AG04450 (cell line): ENCODE measurements around the gene ZIC5. TPM values are rescaled to one million over a fixed set of nuclear protein-coding genes. Genes with fewer than 3 reads are reported as not detected.

Experiments
- CTCF ChIA-PET: fragments of 300-600, 350-600 bp; formaldehyde crosslinking; extraction: SDS; loops from one replicate; lab custom pipeline; 2022; ENCODE audit warnings: antibody characterized with exemption, inconsistent platforms; lab: Charles Lee
- POLR2A ChIA-PET: fragments of 350-600 bp; formaldehyde crosslinking; extraction: SDS; loops from one replicate; lab custom pipeline; 2021; ENCODE audit warnings: antibody characterized with exemption, inconsistent platforms; lab: Yijun Ruan, JAX
- DNase-seq: peaks from one replicate; pipeline ENCODE4 v3.0.0-alpha.2; 2011; ENCODE audit warnings: low read depth, low spot score
- H3K27ac ChIP-seq: one replicate; pipeline ENCODE4 v1.5.1; 2012; ENCODE audit warnings: low read depth, low read length, control low read depth
- H3K27me3 ChIP-seq: one replicate; pipeline ENCODE4 v1.6.0; 2012; ENCODE audit warnings: low read length; ENCODE audit not compliant: control insufficient read depth, insufficient read depth
- H3K4me3 ChIP-seq: 2 replicates; pipeline ENCODE4 v1.5.1; 2011; ENCODE audit warnings: mild to moderate bottlenecking, low read depth, low read length, control low read depth
- H3K9me3 ChIP-seq: 2 replicates; pipeline ENCODE4 v1.5.1; 2012; ENCODE audit warnings: low read length; ENCODE audit not compliant: control insufficient read depth, insufficient read depth
- polyA plus RNA-seq: library from polyadenylated mRNA; depleted of rRNA; stranded (reverse); fragments of >200 nt; gene quantifications from 2 replicates; pipeline ENCODE4 v1.2.3, GENCODE V29; 2011
- TF ChIP-seq, protein P1 (sequence below): IDR thresholded peaks from 2 replicates; pipeline ENCODE4 v1.5.1; 2011; ENCODE audit warnings: low read depth, low read length, control low read depth, inconsistent platforms

ZIC5 gene
- polyA plus RNA-seq, 1 experiment: not detected

DNA sequence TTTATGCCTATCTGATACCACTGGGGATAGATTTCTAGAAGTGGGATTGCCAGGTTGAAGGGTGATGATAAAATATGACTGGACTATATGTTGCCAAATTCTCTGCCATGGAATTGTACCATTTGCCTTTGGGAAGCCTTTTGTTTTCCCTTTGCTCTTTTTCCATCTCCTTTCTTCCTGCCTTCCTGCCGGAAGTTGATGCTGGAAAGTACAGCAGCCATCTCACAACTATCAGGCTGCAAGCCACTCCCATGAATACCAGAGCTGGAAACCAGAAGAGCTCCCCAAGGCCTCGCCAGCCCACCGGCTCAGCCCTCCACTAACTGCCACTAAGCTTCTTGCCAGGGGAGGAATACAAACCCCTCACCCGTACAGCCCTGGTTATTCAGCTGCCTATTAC lies 29.7 kb downstream of the ZIC5 start:
- no peaks in the 10 kb centered on the region for H3K9me3 ChIP-seq
- TF ChIP-seq, protein P1, sequence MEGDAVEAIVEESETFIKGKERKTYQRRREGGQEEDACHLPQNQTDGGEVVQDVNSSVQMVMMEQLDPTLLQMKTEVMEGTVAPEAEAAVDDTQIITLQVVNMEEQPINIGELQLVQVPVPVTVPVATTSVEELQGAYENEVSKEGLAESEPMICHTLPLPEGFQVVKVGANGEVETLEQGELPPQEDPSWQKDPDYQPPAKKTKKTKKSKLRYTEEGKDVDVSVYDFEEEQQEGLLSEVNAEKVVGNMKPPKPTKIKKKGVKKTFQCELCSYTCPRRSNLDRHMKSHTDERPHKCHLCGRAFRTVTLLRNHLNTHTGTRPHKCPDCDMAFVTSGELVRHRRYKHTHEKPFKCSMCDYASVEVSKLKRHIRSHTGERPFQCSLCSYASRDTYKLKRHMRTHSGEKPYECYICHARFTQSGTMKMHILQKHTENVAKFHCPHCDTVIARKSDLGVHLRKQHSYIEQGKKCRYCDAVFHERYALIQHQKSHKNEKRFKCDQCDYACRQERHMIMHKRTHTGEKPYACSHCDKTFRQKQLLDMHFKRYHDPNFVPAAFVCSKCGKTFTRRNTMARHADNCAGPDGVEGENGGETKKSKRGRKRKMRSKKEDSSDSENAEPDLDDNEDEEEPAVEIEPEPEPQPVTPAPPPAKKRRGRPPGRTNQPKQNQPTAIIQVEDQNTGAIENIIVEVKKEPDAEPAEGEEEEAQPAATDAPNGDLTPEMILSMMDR: no peak
- POLR2A ChIA-PET: no interaction called here
- no peak overlapping the region for H3K4me3 ChIP-seq
- CTCF ChIA-PET: interaction anchor here (1.4 kb wide), 1 partner anchor 26 kb away, joined by 4 read pairs; no protein-coding TSS in a partner anchor
- DNase-seq: no peak
- no peak overlapping the region for H3K27ac ChIP-seq
- H3K27me3 ChIP-seq: peaks cover 2% of the 10 kb centered on the region

- CTCF ChIA-PET: no interaction called here
Observed at GRCh38 chr13:99941086-99941485, 30.5 kb downstream of the ZIC5 start.

DNA sequence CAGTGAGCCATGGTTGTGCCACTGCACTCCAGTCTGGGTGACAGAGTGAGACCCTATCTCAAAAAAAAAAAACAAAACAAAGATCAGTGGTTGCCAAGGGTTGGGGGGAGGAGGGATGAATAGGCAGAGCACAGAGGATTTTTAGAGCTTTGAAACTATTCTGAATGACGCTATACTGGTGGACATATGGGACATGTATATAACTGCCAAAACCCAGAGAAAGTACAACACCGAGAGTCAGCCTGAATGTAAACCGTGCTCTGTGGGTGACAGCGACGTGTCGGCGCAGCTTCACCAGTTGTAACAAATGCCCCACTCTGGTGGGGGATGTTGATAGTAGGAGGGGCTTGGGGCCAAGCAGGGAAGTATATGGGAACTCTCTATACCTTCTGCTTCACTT lies 32.9 kb downstream of the ZIC5 start:
- CTCF ChIA-PET: no interaction called here
- TF ChIP-seq, protein P1: no peak
- Histone ChIP-seq H3K27ac (no peak overlapping the region), H3K4me3 (no peak overlapping the region), H3K9me3 (no peaks in the 10 kb centered on the region), H3K27me3 (no peaks in the 10 kb centered on the region)
- DNase-seq: no peak
- POLR2A ChIA-PET: no interaction called here

More at GRCh38 chr13:99941086-99941485, 30.5 kb downstream of the ZIC5 start:
- H3K4me3 ChIP-seq: no peak overlapping the region
- no peak overlapping the region for H3K27ac ChIP-seq
- POLR2A ChIA-PET: no interaction called here
- H3K9me3 ChIP-seq: no peaks in the 10 kb centered on the region
- H3K27me3 ChIP-seq: peaks cover 2% of the 10 kb centered on the region
- TF ChIP-seq, protein P1: no peak
- no peak for DNase-seq

DNA sequence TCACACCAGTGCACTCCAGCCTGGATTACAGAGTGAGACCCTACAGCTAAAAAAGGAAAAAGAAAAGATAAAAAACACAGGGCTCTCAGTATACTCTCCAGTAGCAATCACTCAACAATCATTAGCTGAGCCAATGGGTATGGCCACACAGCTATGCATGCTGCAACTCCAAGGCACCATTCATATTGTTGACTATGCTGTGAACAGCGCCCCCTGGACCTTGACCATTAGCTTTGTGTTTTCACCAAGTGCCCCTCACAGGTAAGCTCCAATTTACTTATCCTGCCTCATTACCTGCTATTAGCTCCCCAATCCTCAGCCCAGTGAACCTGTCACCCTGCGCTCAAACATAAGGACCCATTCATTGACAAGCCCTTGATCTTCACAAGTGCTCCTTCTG lies 35.8 kb downstream of the ZIC5 start:
- Histone ChIP-seq H3K4me3 (no peak overlapping the region), H3K9me3 (no peaks in the 10 kb centered on the region), H3K27ac (no peak overlapping the region), H3K27me3 (no peaks in the 10 kb centered on the region)
- TF ChIP-seq, protein P1: no peak
- CTCF ChIA-PET: no interaction called here
- POLR2A ChIA-PET: no interaction called here
- DNase-seq: no peak

DNA sequence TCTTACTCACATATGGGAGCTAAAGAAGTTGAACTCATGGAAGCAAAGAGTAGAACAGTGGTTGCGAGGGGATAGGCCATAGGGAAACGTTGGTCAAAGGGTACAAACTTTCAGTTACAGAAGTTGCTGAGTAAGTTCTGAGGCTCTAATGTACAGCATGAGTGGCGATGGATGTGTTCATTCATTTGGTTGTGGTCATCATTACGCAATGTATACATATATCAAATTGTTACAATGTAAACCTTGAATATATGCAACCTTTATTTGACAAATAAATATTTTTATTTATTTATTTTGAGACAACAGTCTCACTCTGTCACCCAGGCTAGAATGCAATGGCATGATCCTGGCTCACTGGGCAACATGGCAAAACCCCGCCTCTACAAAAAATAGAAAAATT lies 38.7 kb downstream of the ZIC5 start:
- Histone ChIP-seq H3K27me3 (no peaks in the 10 kb centered on the region), H3K4me3 (no peak overlapping the region), H3K9me3 (no peaks in the 10 kb centered on the region), H3K27ac (no peak overlapping the region)
- ChIA-PET POLR2A (no interaction called here), CTCF (no interaction called here)
- DNase-seq: no peak
- TF ChIP-seq, protein P1: no peak
